K562 (cell line): ENCODE measurements around the gene SPTBN5. TPM values are rescaled to one million over a fixed set of nuclear protein-coding genes. Genes with fewer than 3 reads are reported as not detected.

Experiments
- ATAC-seq: fragments of 200-7000 bp; cut with Tn5 transposase; 3 replicates; pipeline ENCODE4 v1.9.1; 2020; ENCODE audit warnings: moderate library complexity
- BruUV-seq: library from RNA; stranded (reverse); fragments of 400-500 nt; replicated peaks from 2 replicates; lab custom pipeline; 2021; lab: Mats Ljungman, UMichigan
- CTCF ChIA-PET: fragments of 300-600 bp; formaldehyde crosslinking; extraction: SDS; loops from one replicate; lab custom pipeline; 2021; ENCODE audit warnings: low intra/inter-chr PET ratio; lab: Yijun Ruan, JAX
- POLR2A ChIA-PET: fragments of 300-600, 350-650 bp; sonication (Branson Sonifier 250); formaldehyde crosslinking; extraction: SDS; loops from one replicate; lab custom pipeline; 2021; ENCODE audit warnings: antibody characterized with exemption, inconsistent platforms; lab: Yijun Ruan, JAX
- DNase-seq, 4 experiments: peaks; one replicate each; pipeline versions ENCODE4 v3.0.0 to v3.0.0-alpha.2; 2011 to 2018; ENCODE audit warnings: low spot score in 3 of 4, mixed read lengths in 3 of 4; ENCODE audit errors: extremely low read depth in 1 of 4
- FAIRE-seq: peaks from 2 replicates; lab custom pipeline; 2011; peaks lifted over from hg19 to GRCh38; lab: Jason Lieb, UNC
- H2AFZ ChIP-seq: 2 replicates; pipeline ENCODE4 v1.6.0; 2011; ENCODE audit warnings: low read depth, low read length, control low read depth, inconsistent platforms
- H3K27ac ChIP-seq: fragments of 200-600 bp; 3 replicates; pipeline ENCODE4 v1.8.0; 2011; ENCODE audit warnings: low read depth, mild to moderate bottlenecking, control low read depth, inconsistent platforms, low read length, moderate library complexity, mixed read lengths; ENCODE audit errors: extremely low read depth
- H3K27me3 ChIP-seq, 2 experiments: fragments of 300-600 bp in 1 of 2; 2 replicates in 1 of 2; 3 replicates in 1 of 2; pipeline versions ENCODE4 v1.6.0 to v1.8.0; 2011; ENCODE audit warnings: inconsistent platforms in 2 of 2, low read length in 2 of 2, mild to moderate bottlenecking in 1 of 2, mixed read lengths in 1 of 2, moderate library complexity in 1 of 2; ENCODE audit not compliant: control insufficient read depth in 2 of 2, insufficient read depth in 2 of 2
- H3K36me3 ChIP-seq: fragments of 300-600 bp; 3 replicates; pipeline ENCODE4 v1.8.0; 2011; ENCODE audit warnings: mild to moderate bottlenecking, low read length, inconsistent platforms; ENCODE audit not compliant: control insufficient read depth, insufficient read depth
- H3K4me1 ChIP-seq, 2 experiments: fragments of 200-600 bp in 1 of 2; replicated peaks in 1 of 2; 2 replicates in 1 of 2; 3 replicates in 1 of 2; pipeline versions ENCODE4 v1.5.1 to v1.8.0; 2011; ENCODE audit warnings: inconsistent platforms in 2 of 2, low read length in 2 of 2, mild to moderate bottlenecking in 1 of 2, mixed read lengths in 1 of 2, moderate library complexity in 1 of 2; ENCODE audit not compliant: control insufficient read depth in 2 of 2, insufficient read depth in 2 of 2
- H3K4me2 ChIP-seq: 2 replicates; pipeline ENCODE4 v1.6.1; 2011; ENCODE audit warnings: low read length, control low read depth, inconsistent platforms, mixed read lengths; ENCODE audit not compliant: insufficient read depth
- H3K4me3 ChIP-seq: fragments of 200-600 bp; sonication (generic), shearing (Covaris generic); 2 replicates; pipeline ENCODE4 v1.5.1; 2016; ENCODE audit warnings: control low read depth, inconsistent platforms
- H3K79me2 ChIP-seq: fragments of 200-600 bp; 3 replicates; pipeline ENCODE4 v1.8.0; 2011; ENCODE audit warnings: low read length, inconsistent platforms; ENCODE audit not compliant: control insufficient read depth, insufficient read depth
- H3K9ac ChIP-seq, 2 experiments: 2 replicates each; pipeline versions ENCODE4 v1.6.0 to v1.6.1; 2011; ENCODE audit warnings: low read depth in 2 of 2, low read length in 2 of 2, control low read depth in 1 of 2, inconsistent platforms in 1 of 2, mild to moderate bottlenecking in 1 of 2, mixed read lengths in 1 of 2; ENCODE audit not compliant: insufficient read depth in 1 of 2
- H3K9me1 ChIP-seq: one replicate; pipeline ENCODE4 v1.6.0; 2011; ENCODE audit warnings: inconsistent platforms, mild to moderate bottlenecking, low read length, moderate library complexity; ENCODE audit not compliant: control insufficient read depth, insufficient read depth
- H3K9me3 ChIP-seq: replicated peaks from 2 replicates; pipeline ENCODE4 v1.5.1; 2011; ENCODE audit warnings: low read depth, low read length, inconsistent platforms; ENCODE audit not compliant: control insufficient read depth, insufficient read depth
- H4K20me1 ChIP-seq: replicated peaks from 2 replicates; pipeline ENCODE4 v1.6.1; 2011; ENCODE audit warnings: low read length, inconsistent platforms, mixed read lengths; ENCODE audit not compliant: control insufficient read depth, insufficient read depth
- ARHGAP35 ChIP-seq: fragments of 450-650 bp; IDR thresholded peaks from 2 replicates; pipeline ENCODE4 v1.6.1; 2018; ENCODE audit not compliant: partially characterized antibody
- CHCHD3 ChIP-seq: fragments of 250-450 bp; sonication (Bioruptor Pico); IDR thresholded peaks from 2 replicates; pipeline ENCODE4 v2.1.2; 2022; ENCODE audit warnings: mild to moderate bottlenecking
- E2F1 ChIP-seq: sonication (generic); formaldehyde crosslinking; IDR thresholded peaks from 2 replicates; pipeline ENCODE4 v1.8.1; 2023; ENCODE audit warnings: mild to moderate bottlenecking, missing genetic modification reagents, moderate library complexity
- ETV1 ChIP-seq: fragments of 450-650 bp; conservative IDR thresholded peaks from 2 replicates; pipeline ENCODE4 v1.6.1; 2016; ENCODE audit warnings: missing genetic modification characterization, control low read depth, low read depth, missing compliant biosample characterization
- MAFK ChIP-seq: IDR thresholded peaks from 2 replicates; pipeline ENCODE4 v1.6.1; 2011; ENCODE audit warnings: low read length, improper control_type of control experiment
- MTA2 ChIP-seq: fragments of 450-650 bp; IDR thresholded peaks from 2 replicates; pipeline ENCODE4 v1.6.1; 2016; ENCODE audit warnings: low read depth
- MTF1 ChIP-seq: fragments of 250-450 bp; sonication (Bioruptor Pico); IDR thresholded peaks from 2 replicates; pipeline ENCODE4 v1.9.0; 2021; ENCODE audit warnings: moderate library complexity, mild to moderate bottlenecking, inconsistent platforms, borderline replicate concordance
- NFRKB ChIP-seq: fragments of 450-650 bp; IDR thresholded peaks from 2 replicates; pipeline ENCODE4 v1.6.1; 2016; ENCODE audit warnings: low read depth
- SRSF1 ChIP-seq: fragments of 200-400 bp; formaldehyde crosslinking; IDR thresholded peaks from 2 replicates; pipeline ENCODE4 v1.6.1; 2017; ENCODE audit warnings: mild to moderate bottlenecking, low read depth, low read length, moderate library complexity
- TAL1 ChIP-seq: fragments of 450-650 bp; IDR thresholded peaks from 2 replicates; pipeline ENCODE4 v1.6.1; 2016; ENCODE audit warnings: mild to moderate bottlenecking
- TEAD2 ChIP-seq: fragments of 450-650 bp; IDR thresholded peaks from 2 replicates; pipeline ENCODE4 v1.6.1; 2016; ENCODE audit warnings: missing genetic modification characterization, control low read depth, missing compliant biosample characterization
- ZBTB1 ChIP-seq: sonication (generic); formaldehyde crosslinking; IDR thresholded peaks from 2 replicates; pipeline ENCODE4 v1.8.1; 2023; ENCODE audit warnings: missing genetic modification reagents, low read depth, mild to moderate bottlenecking, borderline replicate concordance
- ZNF143 ChIP-seq: sonication (generic); formaldehyde crosslinking; IDR thresholded peaks from 2 replicates; pipeline ENCODE4 v1.9.0; 2022; ENCODE audit warnings: mild to moderate bottlenecking, missing genetic modification reagents
- ZNF24 ChIP-seq: fragments of 450-650 bp; IDR thresholded peaks from 2 replicates; pipeline ENCODE4 v1.6.1; 2016
- ZNF589 ChIP-seq: fragments of 200-800 bp; sonication (Bioruptor generic); IDR thresholded peaks from 2 replicates; pipeline ENCODE4 v1.6.1; 2016; ENCODE audit warnings: low read depth, missing genetic modification characterization, missing compliant biosample characterization
- ZSCAN32 ChIP-seq: fragments of 450-650 bp; formaldehyde crosslinking; IDR thresholded peaks from 2 replicates; pipeline ENCODE4 v1.4.0; 2020; ENCODE audit warnings: mild to moderate bottlenecking, moderate library complexity
- WGBS: fragments of 100-300 bp; shearing (Covaris generic); methylation state at CpG from one replicate; pipeline ENCODE4 v1.1.6; 2016; ENCODE audit warnings: low coverage, mixed read lengths; ENCODE audit not compliant: insufficient coverage; ENCODE audit errors: missing lambda C conversion rate; 5-methylcytosine and 5-hydroxymethylcytosine counted together
- in situ Hi-C: fragments of 300-500 bp; cut with MboI; formaldehyde crosslinking; loops from 4 replicates; pipeline ENCODE4 v1.15.0; 2018; ENCODE audit warnings: inconsistent platforms, mixed read lengths
- intact Hi-C: fragments of 100-400 bp; cut with micrococcal nuclease; formaldehyde crosslinking; loops from 2 replicates; pipeline ENCODE4 v1.14.2; 2022
- polyA plus RNA-seq, 8 experiments: library from polyadenylated mRNA; depleted of rRNA in 4 of 8; stranded (reverse) in 5 of 8; unstranded in 3 of 8; fragments of >200 nt; fragmentation: Nextera tagmentation in 2 of 8; fragmentation: Illumina TruSeq in 1 of 8; extraction: Ambion mirVana in 2 of 8; extraction: Trizol in 1 of 8; gene quantifications; 2 replicates each; pipeline versions ENCODE4 v1.2.1 to v1.2.3, GENCODE V29; 2011 to 2014; ENCODE audit warnings: inconsistent platforms in 1 of 8, missing spikeins in 1 of 8
- total RNA-seq, 7 experiments: library from RNA; depleted of rRNA in 6 of 7; stranded (reverse); fragments of >200 nt in 6 of 7; fragmentation: Illumina TruSeq in 2 of 7; extraction: Trizol in 2 of 7; gene quantifications; 2 replicates each; pipeline versions ENCODE4 v1.2.1 to v1.2.3, GENCODE V29; 2011 to 2021; ENCODE audit warnings: low replicate concordance in 1 of 7
- TF ChIP-seq, protein P1 (sequence below), 3 experiments: IDR thresholded peaks in 2 of 3; conservative IDR thresholded peaks in 1 of 3; 2 replicates each; pipeline ENCODE4 v1.5.1; 2011 to 2012; ENCODE audit warnings: low read length in 3 of 3, mild to moderate bottlenecking in 3 of 3, control low read depth in 2 of 3, improper control_type of control experiment in 1 of 3, inconsistent platforms in 1 of 3, low read depth in 1 of 3, mixed read lengths in 1 of 3, moderate library complexity in 1 of 3; ENCODE audit not compliant: insufficient read depth in 2 of 3
- TF ChIP-seq, protein P2 (sequence below): sonication (generic); formaldehyde crosslinking; IDR thresholded peaks from 2 replicates; pipeline ENCODE4 v1.8.1; 2022; ENCODE audit warnings: missing genetic modification reagents

SPTBN5 gene
- total and polyA plus RNA-seq, 9 of the 15 experiments (the other 6 are each of a cell fraction or from before 2014, with no cell fraction given): 0.02 TPM; not detected in 8

DNA sequence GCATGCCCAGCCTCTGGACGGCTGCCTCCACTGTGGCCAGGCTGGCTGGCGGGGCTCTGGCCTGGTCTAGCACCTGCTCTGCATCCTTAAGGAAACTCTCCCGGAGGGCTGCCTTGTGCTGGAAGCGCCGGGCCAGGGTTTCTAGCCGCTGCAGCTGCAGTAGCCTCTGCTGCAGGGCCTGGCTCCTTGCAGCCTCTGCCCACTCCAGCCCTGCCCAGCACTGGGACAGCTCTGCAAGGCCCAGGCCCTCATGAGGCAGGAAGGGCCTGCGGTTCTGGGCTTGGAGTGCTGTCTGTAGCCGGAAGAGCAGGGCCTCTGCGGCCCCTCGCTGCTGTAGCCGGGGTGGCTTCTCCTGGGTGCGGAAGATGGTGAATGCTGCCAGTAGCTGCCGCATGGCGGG is 8.0 kb downstream of the SPTBN5 start:
- H3K27me3 ChIP-seq: peaks cover 24 to 80% of the 10 kb centered on the region in 2 experiments; a peak in 4 of 5 replicates
- no peak for TF ChIP-seq ZNF24
- no peak for TF ChIP-seq MTA2
- TF ChIP-seq MTF1 (CRISPR knock-in tag): no peak
- TF ChIP-seq ZSCAN32 (CRISPR knock-in tag): no peak
- TF ChIP-seq, protein P1, sequence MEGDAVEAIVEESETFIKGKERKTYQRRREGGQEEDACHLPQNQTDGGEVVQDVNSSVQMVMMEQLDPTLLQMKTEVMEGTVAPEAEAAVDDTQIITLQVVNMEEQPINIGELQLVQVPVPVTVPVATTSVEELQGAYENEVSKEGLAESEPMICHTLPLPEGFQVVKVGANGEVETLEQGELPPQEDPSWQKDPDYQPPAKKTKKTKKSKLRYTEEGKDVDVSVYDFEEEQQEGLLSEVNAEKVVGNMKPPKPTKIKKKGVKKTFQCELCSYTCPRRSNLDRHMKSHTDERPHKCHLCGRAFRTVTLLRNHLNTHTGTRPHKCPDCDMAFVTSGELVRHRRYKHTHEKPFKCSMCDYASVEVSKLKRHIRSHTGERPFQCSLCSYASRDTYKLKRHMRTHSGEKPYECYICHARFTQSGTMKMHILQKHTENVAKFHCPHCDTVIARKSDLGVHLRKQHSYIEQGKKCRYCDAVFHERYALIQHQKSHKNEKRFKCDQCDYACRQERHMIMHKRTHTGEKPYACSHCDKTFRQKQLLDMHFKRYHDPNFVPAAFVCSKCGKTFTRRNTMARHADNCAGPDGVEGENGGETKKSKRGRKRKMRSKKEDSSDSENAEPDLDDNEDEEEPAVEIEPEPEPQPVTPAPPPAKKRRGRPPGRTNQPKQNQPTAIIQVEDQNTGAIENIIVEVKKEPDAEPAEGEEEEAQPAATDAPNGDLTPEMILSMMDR (IDR thresholded peaks at IDR 0.05 in 2 of 3, conservative IDR thresholded peaks at IDR 0.05 in 1 of 3; ENCODE audit: insufficient read depth in 2 of 3, low read depth in 1 of 3, low read length in 3 of 3): no peak
- no peak for TF ChIP-seq E2F1 (CRISPR knock-in tag)
- no peak for TF ChIP-seq NFRKB
- no peak for TF ChIP-seq ETV1
- TF ChIP-seq MAFK: no peak
- no peak for TF ChIP-seq SRSF1
- TF ChIP-seq ZNF143: no peak
- no peak for TF ChIP-seq ZBTB1 (CRISPR knock-in tag)
- no peak for TF ChIP-seq ZNF589 (CRISPR knock-in tag)
- no peak for TF ChIP-seq ARHGAP35
- TF ChIP-seq, protein P2, sequence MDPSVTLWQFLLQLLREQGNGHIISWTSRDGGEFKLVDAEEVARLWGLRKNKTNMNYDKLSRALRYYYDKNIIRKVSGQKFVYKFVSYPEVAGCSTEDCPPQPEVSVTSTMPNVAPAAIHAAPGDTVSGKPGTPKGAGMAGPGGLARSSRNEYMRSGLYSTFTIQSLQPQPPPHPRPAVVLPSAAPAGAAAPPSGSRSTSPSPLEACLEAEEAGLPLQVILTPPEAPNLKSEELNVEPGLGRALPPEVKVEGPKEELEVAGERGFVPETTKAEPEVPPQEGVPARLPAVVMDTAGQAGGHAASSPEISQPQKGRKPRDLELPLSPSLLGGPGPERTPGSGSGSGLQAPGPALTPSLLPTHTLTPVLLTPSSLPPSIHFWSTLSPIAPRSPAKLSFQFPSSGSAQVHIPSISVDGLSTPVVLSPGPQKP (CRISPR knock-in tag): no peak
- no peak for TF ChIP-seq CHCHD3 (CRISPR knock-in tag)
- no peak for TF ChIP-seq TEAD2 (tag)
- TF ChIP-seq TAL1: no peak

More for the DNA sequence above, 8.0 kb downstream of the SPTBN5 start:
- in situ Hi-C loops (no loop called here), intact Hi-C loops (no loop called here)
- Histone ChIP-seq H3K4me2 (no peak overlapping the region), H3K27ac (no peak overlapping the region), H3K9ac (no peak overlapping the region), H2AFZ (no peak overlapping the region), H3K4me3 (no peak overlapping the region), H3K4me1 (peaks cover 2 to 27% of the 10 kb centered on the region in 2 experiments; a peak in 3 of 5 replicates), H3K79me2 (no peaks in the 10 kb centered on the region), H3K9me3 (no peaks in the 10 kb centered on the region), H3K9me1 (peaks cover 3% of the 10 kb centered on the region), H3K36me3 (no peaks in the 10 kb centered on the region), H4K20me1 (peaks cover 6% of the 10 kb centered on the region; the same call in 1 of the 2 replicates)
- no peak for DNase-seq
- no peak for ATAC-seq
- ChIA-PET POLR2A (interaction anchor here (0.6 to 1.4 kb wide), 6 partner anchors 9 to 1533 kb away, joined by 3 to 8 read pairs (median 3); no protein-coding TSS in a partner anchor), CTCF (no interaction called here)
- no peak for FAIRE-seq
- BruUV-seq: no TSS peak
- 20% methylated on average over 14 of the region's 14 CpGs for WGBS
